IMR-90 (cell line): ENCODE measurements around the gene TOGARAM2. TPM values are rescaled to one million over a fixed set of nuclear protein-coding genes. Genes with fewer than 3 reads are reported as not detected.

Experiments used
- ATAC-seq: fragments of 200-7000 bp; cut with Tn5 transposase; 2 replicates; pipeline ENCODE4 v1.9.1; 2020; ENCODE audit warnings: low read depth, mild to moderate bottlenecking, moderate library complexity
- BruUV-seq: library from RNA; stranded (reverse); fragments of 400-500 nt; replicated peaks from 2 replicates; lab custom pipeline; 2021; lab: Mats Ljungman, UMichigan
- CTCF ChIA-PET: fragments of 300-600 bp; formaldehyde crosslinking; extraction: SDS; loops from one replicate; lab custom pipeline; 2021; ENCODE audit warnings: antibody characterized with exemption; lab: Yijun Ruan, JAX
- POLR2A ChIA-PET: fragments of 300-600 bp; sonication (Branson Sonifier 250); formaldehyde crosslinking; loops from one replicate; lab custom pipeline; 2022; ENCODE audit warnings: antibody characterized with exemption; ENCODE audit not compliant: unreplicated experiment; lab: Charles Lee
- DNase-seq: peaks from one replicate; pipeline ENCODE4 v3.0.0; 2013
- H2AFZ ChIP-seq: replicated peaks from 2 replicates; pipeline ENCODE3; 2013; ENCODE audit warnings: low read length, mild to moderate bottlenecking; ENCODE audit not compliant: poor library complexity
- H2AK5ac ChIP-seq: 2 replicates; pipeline ENCODE4 v1.6.1; 2013; ENCODE audit warnings: low read depth, low read length, inconsistent platforms
- H2AK9ac ChIP-seq: replicated peaks from 2 replicates; pipeline ENCODE3; 2013; ENCODE audit warnings: mild to moderate bottlenecking, low read depth, low read length, moderate library complexity; ENCODE audit not compliant: poor library complexity
- H2BK120ac ChIP-seq: 2 replicates; pipeline ENCODE4 v1.6.1; 2013; ENCODE audit warnings: low read depth, low read length, inconsistent platforms
- H2BK15ac ChIP-seq: 3 replicates; pipeline ENCODE4 v1.6.1; 2013; ENCODE audit warnings: low read depth, low read length, inconsistent platforms
- H2BK20ac ChIP-seq: 2 replicates; pipeline ENCODE4 v1.6.1; 2013; ENCODE audit warnings: low read depth, mild to moderate bottlenecking, inconsistent platforms, low read length, moderate library complexity
- H2BK5ac ChIP-seq: 2 replicates; pipeline ENCODE4 v1.6.1; 2013; ENCODE audit warnings: mild to moderate bottlenecking, low read depth, low read length, inconsistent platforms; ENCODE audit not compliant: poor library complexity, severe bottlenecking
- H3K14ac ChIP-seq: replicated peaks from 2 replicates; pipeline ENCODE4 v1.6.1; 2013; ENCODE audit warnings: low read depth, low read length, inconsistent platforms
- H3K18ac ChIP-seq: 2 replicates; pipeline ENCODE4 v1.6.1; 2013; ENCODE audit warnings: low read depth, low read length, control low read depth
- H3K23ac ChIP-seq: 2 replicates; pipeline ENCODE4 v1.6.1; 2013; ENCODE audit warnings: low read depth, low read length, inconsistent platforms
- H3K27ac ChIP-seq: 2 replicates; pipeline ENCODE4 v1.5.1; 2013; ENCODE audit warnings: mild to moderate bottlenecking, control low read depth, low read length; ENCODE audit not compliant: insufficient read depth
- H3K27me3 ChIP-seq: 2 replicates; pipeline ENCODE4 v1.6.1; 2013; ENCODE audit warnings: low read length; ENCODE audit not compliant: control insufficient read depth, insufficient read depth
- H3K36me3 ChIP-seq: 2 replicates; pipeline ENCODE4 v1.6.1; 2013; ENCODE audit warnings: low read length, mixed read lengths; ENCODE audit not compliant: control insufficient read depth, insufficient read depth
- H3K4ac ChIP-seq: 2 replicates; pipeline ENCODE4 v1.6.1; 2013; ENCODE audit warnings: low read depth, low read length, inconsistent platforms
- H3K4me1 ChIP-seq: 2 replicates; pipeline ENCODE4 v1.6.1; 2013; ENCODE audit warnings: low read length, mixed read lengths; ENCODE audit not compliant: control insufficient read depth, insufficient read depth
- H3K4me2 ChIP-seq: 2 replicates; pipeline ENCODE4 v1.6.1; 2013; ENCODE audit warnings: low read depth, mild to moderate bottlenecking, control low read depth, low read length, moderate library complexity
- H3K4me3 ChIP-seq: 2 replicates; pipeline ENCODE4 v1.5.1; 2013; ENCODE audit warnings: low read depth, mild to moderate bottlenecking, control low read depth, low read length, moderate library complexity; ENCODE audit not compliant: insufficient read depth
- H3K56ac ChIP-seq: 2 replicates; pipeline ENCODE4 v1.6.1; 2013; ENCODE audit warnings: low read length, inconsistent platforms; ENCODE audit not compliant: insufficient read depth; ENCODE audit errors: extremely low read depth
- H3K79me1 ChIP-seq, 2 experiments: 2 replicates each; pipeline ENCODE4 v1.6.1; 2013; ENCODE audit warnings: low read length in 2 of 2, inconsistent platforms in 1 of 2, low read depth in 1 of 2
- H3K9ac ChIP-seq: 2 replicates; pipeline ENCODE4 v1.6.1; 2013; ENCODE audit warnings: low read depth, low read length, control low read depth
- H3K9me1 ChIP-seq: 2 replicates; pipeline ENCODE4 v1.6.1; 2013; ENCODE audit warnings: low read length, inconsistent platforms; ENCODE audit not compliant: insufficient read depth
- H3K9me3 ChIP-seq: 2 replicates; pipeline ENCODE4 v1.6.1; 2013; ENCODE audit warnings: low read length; ENCODE audit not compliant: control insufficient read depth, insufficient read depth
- H4K20me1 ChIP-seq: 2 replicates; pipeline ENCODE4 v1.6.1; 2013; ENCODE audit warnings: low read length, inconsistent platforms; ENCODE audit not compliant: insufficient read depth
- H4K5ac ChIP-seq: 2 replicates; pipeline ENCODE4 v1.6.1; 2013; ENCODE audit warnings: mild to moderate bottlenecking, low read depth, low read length, control low read depth
- H4K8ac ChIP-seq, 2 experiments: 2 replicates each; pipeline ENCODE4 v1.6.1; 2013; ENCODE audit warnings: low read depth in 2 of 2, low read length in 2 of 2, control low read depth in 1 of 2, inconsistent platforms in 1 of 2
- H4K91ac ChIP-seq: 2 replicates; pipeline ENCODE4 v1.6.1; 2013; ENCODE audit warnings: low read depth, low read length, inconsistent platforms; ENCODE audit not compliant: insufficient read depth
- CHD1 ChIP-seq: IDR thresholded peaks from 2 replicates; pipeline ENCODE4 v1.6.1; 2012; ENCODE audit warnings: low read depth, low read length, improper control_type of control experiment
- FOS ChIP-seq: fragments of 150-350 bp; IDR thresholded peaks from 2 replicates; pipeline ENCODE4 v1.6.1; 2016; ENCODE audit warnings: low read depth, low read length
- MAZ ChIP-seq: IDR thresholded peaks from 2 replicates; pipeline ENCODE4 v1.6.1; 2012; ENCODE audit warnings: low read depth, mild to moderate bottlenecking, low read length, improper control_type of control experiment, moderate library complexity, borderline replicate concordance
- MXI1 ChIP-seq: IDR thresholded peaks from 2 replicates; pipeline ENCODE4 v1.6.1; 2012; ENCODE audit warnings: low read depth, mild to moderate bottlenecking, low read length, moderate library complexity, borderline replicate concordance
- NFE2L2 ChIP-seq: fragments of 150-350 bp; IDR thresholded peaks from 2 replicates; pipeline ENCODE4 v1.6.1; 2016; ENCODE audit warnings: low read depth, mild to moderate bottlenecking, low read length
- RFX5 ChIP-seq: IDR thresholded peaks from 2 replicates; pipeline ENCODE4 v1.8.0; 2012; ENCODE audit warnings: low read depth, mild to moderate bottlenecking, low read length, moderate library complexity
- SMC3 ChIP-seq: fragments of 150-350 bp; IDR thresholded peaks from 2 replicates; pipeline ENCODE4 v1.6.1; 2016; ENCODE audit warnings: low read depth, mild to moderate bottlenecking, antibody characterized with exemption, low read length, moderate library complexity
- WGBS, 2 experiments: methylation state at CpG; one replicate each; pipeline versions ENCODE4 v1.1.5 to v1.1.7; 2013; ENCODE audit warnings: missing lambda C conversion rate in 2 of 2; ENCODE audit not compliant: insufficient read length in 1 of 2; ENCODE audit errors: extremely low coverage in 2 of 2; 5-methylcytosine and 5-hydroxymethylcytosine counted together
- dilution Hi-C: fragments of 300-500 bp; cut with HindIII; formaldehyde crosslinking; loops from one replicate; pipeline ENCODE4 v1.14.3; 2018; ENCODE audit warnings: low sequenced_read_pairs; ENCODE audit not compliant: unreplicated experiment
- in situ Hi-C: fragments of 300-500 bp; cut with MboI; formaldehyde crosslinking; loops from 3 replicates; pipeline ENCODE4 v1.14.3; 2019; ENCODE audit warnings: low sequenced_read_pairs, inconsistent platforms, mixed read lengths
- intact Hi-C: fragments of 100-400 bp; cut with micrococcal nuclease; formaldehyde crosslinking; loops from 2 replicates; pipeline ENCODE4 v1.10.0; 2022
- polyA plus RNA-seq, 3 experiments: library from polyadenylated mRNA; depleted of rRNA; stranded (reverse); fragments of >200 nt; gene quantifications; 2 replicates each; pipeline ENCODE4 v1.2.3, GENCODE V29; 2012; ENCODE audit warnings: low replicate concordance in 1 of 3
- total RNA-seq: library from RNA; depleted of rRNA; stranded (reverse); fragments of >200 nt; gene quantifications from 2 replicates; pipeline ENCODE4 v1.2.3, GENCODE V29; 2012
- TF ChIP-seq, protein P1 (sequence below): conservative IDR thresholded peaks from 2 replicates; pipeline ENCODE4 v1.5.1; 2012; ENCODE audit warnings: mild to moderate bottlenecking, low read depth, low read length, improper control_type of control experiment
- TF ChIP-seq, protein P2 (sequence below): fragments of 150-350 bp; IDR thresholded peaks from 2 replicates; pipeline ENCODE4 v1.6.1; 2016; ENCODE audit warnings: low read depth, mild to moderate bottlenecking, low read length, moderate library complexity, borderline replicate concordance

The TOGARAM2 gene
- total and polyA plus RNA-seq, 2 of the 4 experiments (the other 2 are of a cell fraction) = under 0.01 to 0.38 TPM

DNA sequence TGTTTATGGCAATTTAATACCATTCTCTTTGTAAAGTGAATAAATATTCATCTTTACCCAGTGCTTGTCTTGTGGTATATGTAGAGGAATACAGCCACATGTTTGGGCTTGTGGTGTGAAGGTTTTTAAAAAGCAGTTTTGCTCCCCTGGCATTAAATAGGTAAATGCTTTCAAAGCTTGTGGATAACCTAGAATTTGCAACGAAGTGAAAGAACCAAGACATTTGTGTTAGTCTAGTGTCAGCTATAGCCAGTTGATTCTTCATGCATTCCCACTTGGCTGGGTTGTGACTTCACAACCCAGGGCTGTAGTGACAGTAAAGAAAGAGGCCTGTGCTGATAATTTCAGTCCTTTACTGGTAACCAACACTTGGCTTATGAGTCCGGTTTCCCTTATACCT is 32.9 kb upstream of the TOGARAM2 start:
- Histone ChIP-seq H3K18ac (no peak overlapping the region), H3K36me3 (peaks cover 19% of the 10 kb centered on the region), H4K8ac (no peak overlapping the region), H2AFZ (no peak overlapping the region), H2BK120ac (no peak overlapping the region), H3K9ac (no peak overlapping the region), H2BK5ac (no peak overlapping the region), H3K14ac (no peak overlapping the region), H4K91ac (no peak overlapping the region), H3K79me1 (peaks cover 7 to 9% of the 10 kb centered on the region in 2 experiments; a peak in 2 of 4 replicates), H3K56ac (no peak overlapping the region), H3K27ac (no peak overlapping the region), H2BK15ac (no peak overlapping the region), H3K9me1 (peaks cover 7% of the 10 kb centered on the region; the same call in 1 of the 2 replicates), H3K27me3 (no peaks in the 10 kb centered on the region), H2AK5ac (no peak overlapping the region), H3K4me1 (peaks cover 8% of the 10 kb centered on the region), H3K4ac (no peak overlapping the region), H3K23ac (no peak overlapping the region), H4K5ac (no peak overlapping the region), H2BK20ac (no peak overlapping the region), H4K20me1 (peaks cover 6% of the 10 kb centered on the region; the same call in 1 of the 2 replicates), H2AK9ac (no peak overlapping the region), H3K4me3 (no peak overlapping the region), H3K4me2 (no peak overlapping the region), H3K9me3 (peaks cover 6% of the 10 kb centered on the region; the same call in 1 of the 2 replicates)
- intact Hi-C loops (no loop called here), in situ Hi-C loops (no loop called here), dilution Hi-C loops (no loop called here)
- BruUV-seq = no TSS peak
- CTCF ChIA-PET = interaction anchor here (0.6 kb wide), 1 partner anchor 1763 kb away, joined by 3 read pairs; no protein-coding TSS in a partner anchor
- no peak for DNase-seq
- no CpG with 5 or more reads among the region's 2 CpGs for WGBS, 2 experiments
- ATAC-seq = no peak
- POLR2A ChIA-PET = no interaction called here
- TF ChIP-seq, protein P1, sequence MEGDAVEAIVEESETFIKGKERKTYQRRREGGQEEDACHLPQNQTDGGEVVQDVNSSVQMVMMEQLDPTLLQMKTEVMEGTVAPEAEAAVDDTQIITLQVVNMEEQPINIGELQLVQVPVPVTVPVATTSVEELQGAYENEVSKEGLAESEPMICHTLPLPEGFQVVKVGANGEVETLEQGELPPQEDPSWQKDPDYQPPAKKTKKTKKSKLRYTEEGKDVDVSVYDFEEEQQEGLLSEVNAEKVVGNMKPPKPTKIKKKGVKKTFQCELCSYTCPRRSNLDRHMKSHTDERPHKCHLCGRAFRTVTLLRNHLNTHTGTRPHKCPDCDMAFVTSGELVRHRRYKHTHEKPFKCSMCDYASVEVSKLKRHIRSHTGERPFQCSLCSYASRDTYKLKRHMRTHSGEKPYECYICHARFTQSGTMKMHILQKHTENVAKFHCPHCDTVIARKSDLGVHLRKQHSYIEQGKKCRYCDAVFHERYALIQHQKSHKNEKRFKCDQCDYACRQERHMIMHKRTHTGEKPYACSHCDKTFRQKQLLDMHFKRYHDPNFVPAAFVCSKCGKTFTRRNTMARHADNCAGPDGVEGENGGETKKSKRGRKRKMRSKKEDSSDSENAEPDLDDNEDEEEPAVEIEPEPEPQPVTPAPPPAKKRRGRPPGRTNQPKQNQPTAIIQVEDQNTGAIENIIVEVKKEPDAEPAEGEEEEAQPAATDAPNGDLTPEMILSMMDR = no peak
- TF ChIP-seq SMC3 = no peak
- no peak for TF ChIP-seq FOS
- TF ChIP-seq CHD1 = no peak
- no peak for TF ChIP-seq MXI1
- TF ChIP-seq NFE2L2 = no peak
- TF ChIP-seq, protein P2, sequence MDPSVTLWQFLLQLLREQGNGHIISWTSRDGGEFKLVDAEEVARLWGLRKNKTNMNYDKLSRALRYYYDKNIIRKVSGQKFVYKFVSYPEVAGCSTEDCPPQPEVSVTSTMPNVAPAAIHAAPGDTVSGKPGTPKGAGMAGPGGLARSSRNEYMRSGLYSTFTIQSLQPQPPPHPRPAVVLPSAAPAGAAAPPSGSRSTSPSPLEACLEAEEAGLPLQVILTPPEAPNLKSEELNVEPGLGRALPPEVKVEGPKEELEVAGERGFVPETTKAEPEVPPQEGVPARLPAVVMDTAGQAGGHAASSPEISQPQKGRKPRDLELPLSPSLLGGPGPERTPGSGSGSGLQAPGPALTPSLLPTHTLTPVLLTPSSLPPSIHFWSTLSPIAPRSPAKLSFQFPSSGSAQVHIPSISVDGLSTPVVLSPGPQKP = no peak
- no peak for TF ChIP-seq MAZ
- TF ChIP-seq RFX5 = no peak
